HEK293 (cell line): Measurements from ENCODE around the gene RSRP1.

Source experiments
- CTCF ChIA-PET: fragments of 350-600 bp; formaldehyde crosslinking; extraction: SDS; loops from one replicate; lab custom pipeline; 2021; ENCODE audit warnings: antibody characterized with exemption; lab: Yijun Ruan, JAX
- POLR2A ChIA-PET: fragments of 300-600 bp; formaldehyde crosslinking; extraction: SDS; loops from one replicate; lab custom pipeline; 2020; ENCODE audit warnings: antibody characterized with exemption, inconsistent platforms; lab: Yijun Ruan, JAX
- H3K27ac ChIP-seq: fragments of 200-500 bp; sonication (Bioruptor generic); 2 replicates; pipeline ENCODE4 v1.5.1; 2014; ENCODE audit warnings: low read depth, low read length, control low read depth, inconsistent platforms; ENCODE audit errors: extremely low read depth
- H3K36me3 ChIP-seq, 2 experiments: fragments of 200-500 bp in 1 of 2; sonication (Bioruptor generic) in 1 of 2; 1 replicate in 1 of 2; 2 replicates in 1 of 2; pipeline ENCODE4 v1.5.1; 2014 to 2017; ENCODE audit warnings: inconsistent platforms in 2 of 2, low read length in 2 of 2; ENCODE audit not compliant: control insufficient read depth in 2 of 2, insufficient read depth in 1 of 2
- H3K4me1 ChIP-seq: fragments of 200-500 bp; sonication (Bioruptor generic); 2 replicates; pipeline ENCODE4 v1.5.1; 2014; ENCODE audit warnings: mild to moderate bottlenecking, low read length, inconsistent platforms; ENCODE audit not compliant: control insufficient read depth, insufficient read depth
- H3K4me3 ChIP-seq: 2 replicates; pipeline ENCODE4 v1.5.1; 2011; ENCODE audit warnings: low read depth, mild to moderate bottlenecking, control low read depth, low read length, moderate library complexity
- H3K9me3 ChIP-seq: fragments of 200-500 bp; sonication (Bioruptor generic); 2 replicates; pipeline ENCODE4 v1.5.1; 2014; ENCODE audit warnings: low read depth, low read length, inconsistent platforms; ENCODE audit not compliant: control insufficient read depth, insufficient read depth
- EGR2 ChIP-seq: fragments of 450-650 bp; formaldehyde crosslinking; IDR thresholded peaks from 2 replicates; pipeline ENCODE4 v1.5.1; 2016; ENCODE audit warnings: low read depth, missing biosample characterization, missing genetic modification characterization
- TCF7L2 ChIP-seq: IDR thresholded peaks from 2 replicates; pipeline ENCODE4 v1.6.1; 2011; ENCODE audit warnings: low read depth, mild to moderate bottlenecking, inconsistent platforms, low read length, moderate library complexity, borderline replicate concordance
- ZNF121 ChIP-seq: fragments of 450-650 bp; formaldehyde crosslinking; IDR thresholded peaks from 2 replicates; pipeline ENCODE4 v1.5.1; 2016; ENCODE audit warnings: missing biosample characterization, missing genetic modification characterization
- ZNF157 ChIP-seq: fragments of 450-650 bp; formaldehyde crosslinking; IDR thresholded peaks from 2 replicates; pipeline ENCODE4 v1.5.1; 2016; ENCODE audit warnings: missing biosample characterization, missing genetic modification characterization
- ZNF394 ChIP-seq: fragments of 450-650 bp; formaldehyde crosslinking; IDR thresholded peaks from 2 replicates; pipeline ENCODE4 v1.5.1; 2016; ENCODE audit warnings: missing biosample characterization, missing genetic modification characterization, mild to moderate bottlenecking, moderate library complexity, borderline replicate concordance
- ZNF560 ChIP-seq: fragments of 450-650 bp; formaldehyde crosslinking; IDR thresholded peaks from 2 replicates; pipeline ENCODE4 v1.5.1; 2017; ENCODE audit warnings: missing biosample characterization, missing genetic modification characterization, borderline replicate concordance
- ZNF561 ChIP-seq: fragments of 450-650 bp; IDR thresholded peaks from 2 replicates; pipeline ENCODE4 v1.5.1; 2018; ENCODE audit warnings: missing biosample characterization, missing genetic modification characterization, borderline replicate concordance
- ZNF585B ChIP-seq: fragments of 450-650 bp; formaldehyde crosslinking; IDR thresholded peaks from 2 replicates; pipeline ENCODE4 v1.5.1; 2016; ENCODE audit warnings: missing biosample characterization, missing genetic modification characterization
- ZNF596 ChIP-seq: fragments of 450-650 bp; IDR thresholded peaks from 2 replicates; pipeline ENCODE4 v1.5.0; 2018; ENCODE audit warnings: missing biosample characterization, mild to moderate bottlenecking, missing genetic modification characterization, moderate library complexity
- ZNF626 ChIP-seq: fragments of 450-650 bp; sonication (Bioruptor Pico); formaldehyde crosslinking; IDR thresholded peaks from 2 replicates; pipeline ENCODE4 v1.5.1; 2018; ENCODE audit warnings: missing biosample characterization, missing genetic modification characterization, inconsistent platforms
- ZNF768 ChIP-seq: fragments of 450-650 bp; formaldehyde crosslinking; IDR thresholded peaks from 2 replicates; pipeline ENCODE4 v1.5.1; 2018; ENCODE audit warnings: missing biosample characterization, mild to moderate bottlenecking, missing genetic modification characterization
- ZNF792 ChIP-seq: fragments of 450-650 bp; formaldehyde crosslinking; IDR thresholded peaks from 2 replicates; pipeline ENCODE4 v1.5.1; 2016; ENCODE audit warnings: missing biosample characterization, missing genetic modification characterization
- ZNF837 ChIP-seq: fragments of 450-650 bp; formaldehyde crosslinking; IDR thresholded peaks from 2 replicates; pipeline ENCODE4 v1.5.1; 2016; ENCODE audit warnings: missing biosample characterization, missing genetic modification characterization
- ZSCAN16 ChIP-seq: fragments of 450-650 bp; formaldehyde crosslinking; IDR thresholded peaks from 2 replicates; pipeline ENCODE4 v1.5.1; 2016; ENCODE audit warnings: missing biosample characterization, missing genetic modification characterization
- TF ChIP-seq, protein P1 (sequence below): fragments of 450-650 bp; formaldehyde crosslinking; IDR thresholded peaks from 2 replicates; pipeline ENCODE4 v1.5.1; 2016; ENCODE audit warnings: missing biosample characterization, missing genetic modification characterization
- TF ChIP-seq, protein P2 (sequence below): fragments of 450-650 bp; formaldehyde crosslinking; conservative IDR thresholded peaks from 2 replicates; pipeline ENCODE4 v1.5.1; 2016; ENCODE audit warnings: low read depth, missing biosample characterization, missing genetic modification characterization
- TF ChIP-seq, protein P3 (sequence below): fragments of 450-650 bp; formaldehyde crosslinking; IDR thresholded peaks from 2 replicates; pipeline ENCODE4 v1.5.1; 2016; ENCODE audit warnings: missing biosample characterization, missing genetic modification characterization, borderline replicate concordance

RSRP1 gene

DNA sequence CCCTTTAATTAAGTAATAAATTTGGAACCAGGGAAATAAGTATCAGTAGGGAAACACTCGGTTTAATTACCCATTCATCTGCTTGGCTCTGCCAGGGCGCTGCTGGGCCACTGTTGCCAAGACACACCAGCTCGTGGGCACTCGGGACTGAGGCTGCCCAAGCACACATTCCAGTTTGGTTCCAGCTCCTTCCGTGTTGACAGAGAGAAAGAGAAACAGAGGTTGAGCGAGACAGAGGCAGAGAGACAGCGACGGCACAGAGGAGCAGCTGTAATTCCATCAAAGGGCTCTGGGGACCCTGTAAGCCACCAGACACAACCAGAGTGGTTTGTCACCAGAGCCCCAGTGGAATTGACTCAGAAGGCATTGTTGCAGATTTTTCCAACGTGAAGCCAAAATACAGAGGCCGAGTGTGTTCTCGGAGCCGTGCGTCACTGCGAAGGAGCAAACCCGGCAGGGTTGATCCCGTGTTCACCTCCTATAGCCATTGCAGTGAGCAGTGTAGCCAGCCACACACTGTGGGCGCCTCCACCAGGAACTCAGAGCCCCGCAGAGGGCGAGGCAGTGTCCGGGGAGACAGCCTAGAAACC is 48.5 kb downstream of the RSRP1 start:
- ChIA-PET CTCF (interaction anchor here (0.8 kb wide), 1 partner anchor 180 kb away, joined by 3 read pairs; no protein-coding TSS in a partner anchor), POLR2A (no interaction called here)
- H3K4me3 ChIP-seq: no peak overlapping the region

DNA sequence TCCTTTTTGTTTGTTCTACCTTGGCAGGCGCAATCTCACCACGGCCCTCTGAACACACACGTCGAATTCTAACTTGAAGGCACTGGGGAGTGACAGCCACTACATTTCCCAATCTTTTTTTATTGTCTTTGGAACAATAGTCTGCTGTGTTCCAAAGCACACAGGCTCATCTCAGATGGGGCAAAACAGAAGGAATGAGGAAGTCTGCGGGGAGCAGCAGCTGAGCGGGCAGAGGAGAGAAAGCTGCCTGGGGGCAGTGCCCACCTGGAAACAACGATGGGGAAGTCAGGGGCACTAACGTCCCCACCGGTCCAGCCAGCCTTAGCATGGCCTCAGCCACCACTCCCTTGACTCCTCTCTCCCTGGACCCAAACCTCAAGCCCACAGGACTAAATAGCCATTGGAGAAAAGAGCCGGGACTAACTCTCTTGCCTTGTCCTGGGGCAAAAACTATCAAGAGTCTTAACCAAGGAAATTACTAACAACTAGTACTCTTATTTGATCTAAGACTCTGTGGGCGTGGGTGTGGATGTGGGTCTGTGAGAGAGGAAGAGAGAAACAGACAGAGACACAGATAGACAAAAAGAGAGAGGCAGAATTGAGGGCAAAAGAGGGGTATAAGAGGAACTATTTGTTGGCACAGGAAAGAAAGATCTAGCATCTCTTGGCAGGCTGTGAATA is 49.1 kb downstream of the RSRP1 start:
- H3K4me1 ChIP-seq: no peaks in the 10 kb centered on the region; the same call in 1 of the 2 replicates
- no peaks in the 10 kb centered on the region for H3K9me3 ChIP-seq
- H3K4me3 ChIP-seq: no peak overlapping the region
- H3K36me3 ChIP-seq: no peaks in the 10 kb centered on the region
- no peak overlapping the region for H3K27ac ChIP-seq
- CTCF ChIA-PET: no interaction called here
- POLR2A ChIA-PET: no interaction called here
- TF ChIP-seq TCF7L2: no peak
- 0 out of 2 replicates have a peak, but pooled peaks have one; percentile 12 for TF ChIP-seq EGR2
- TF ChIP-seq, all 188 proteins: peak for 1

More for the DNA sequence above, 48.5 kb downstream of the RSRP1 start:
- no peaks in the 10 kb centered on the region; the same call in 1 of the 2 replicates for H3K4me1 ChIP-seq
- TF ChIP-seq ZNF837 (tag by site-specific recombination) (no peak), ZNF121 (no peak), ZNF626 (tag by site-specific recombination) (no peak), ZNF596 (tag by site-specific recombination) (no peak), ZNF768 (tag by site-specific recombination) (no peak), ZNF792 (tag by site-specific recombination) (no peak), ZNF560 (tag by site-specific recombination) (no peak), ZNF585B (tag by site-specific recombination) (no peak), ZNF394 (tag by site-specific recombination) (no peak), ZSCAN16 (no peak), ZNF157 (tag by site-specific recombination) (no peak), ZNF561 (tag by site-specific recombination) (no peak)
- TF ChIP-seq, protein P1, sequence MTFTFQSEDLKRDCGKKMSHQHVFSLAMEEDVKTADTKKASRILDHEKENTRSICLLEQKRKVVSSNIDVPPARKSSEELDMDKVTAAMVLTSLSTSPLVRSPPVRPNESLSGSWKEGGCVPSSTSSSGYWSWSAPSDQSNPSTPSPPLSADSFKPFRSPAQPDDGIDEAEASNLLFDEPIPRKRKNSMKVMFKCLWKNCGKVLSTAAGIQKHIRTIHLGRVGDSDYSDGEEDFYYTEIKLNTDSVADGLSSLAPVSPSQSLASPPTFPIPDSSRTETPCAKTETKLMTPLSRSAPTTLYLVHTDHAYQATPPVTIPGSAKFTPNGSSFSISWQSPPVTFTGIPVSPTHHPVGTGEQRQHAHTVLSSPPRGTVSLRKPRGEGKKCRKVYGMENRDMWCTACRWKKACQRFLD (tag by site-specific recombination): no peak
- TF ChIP-seq, protein P2, sequence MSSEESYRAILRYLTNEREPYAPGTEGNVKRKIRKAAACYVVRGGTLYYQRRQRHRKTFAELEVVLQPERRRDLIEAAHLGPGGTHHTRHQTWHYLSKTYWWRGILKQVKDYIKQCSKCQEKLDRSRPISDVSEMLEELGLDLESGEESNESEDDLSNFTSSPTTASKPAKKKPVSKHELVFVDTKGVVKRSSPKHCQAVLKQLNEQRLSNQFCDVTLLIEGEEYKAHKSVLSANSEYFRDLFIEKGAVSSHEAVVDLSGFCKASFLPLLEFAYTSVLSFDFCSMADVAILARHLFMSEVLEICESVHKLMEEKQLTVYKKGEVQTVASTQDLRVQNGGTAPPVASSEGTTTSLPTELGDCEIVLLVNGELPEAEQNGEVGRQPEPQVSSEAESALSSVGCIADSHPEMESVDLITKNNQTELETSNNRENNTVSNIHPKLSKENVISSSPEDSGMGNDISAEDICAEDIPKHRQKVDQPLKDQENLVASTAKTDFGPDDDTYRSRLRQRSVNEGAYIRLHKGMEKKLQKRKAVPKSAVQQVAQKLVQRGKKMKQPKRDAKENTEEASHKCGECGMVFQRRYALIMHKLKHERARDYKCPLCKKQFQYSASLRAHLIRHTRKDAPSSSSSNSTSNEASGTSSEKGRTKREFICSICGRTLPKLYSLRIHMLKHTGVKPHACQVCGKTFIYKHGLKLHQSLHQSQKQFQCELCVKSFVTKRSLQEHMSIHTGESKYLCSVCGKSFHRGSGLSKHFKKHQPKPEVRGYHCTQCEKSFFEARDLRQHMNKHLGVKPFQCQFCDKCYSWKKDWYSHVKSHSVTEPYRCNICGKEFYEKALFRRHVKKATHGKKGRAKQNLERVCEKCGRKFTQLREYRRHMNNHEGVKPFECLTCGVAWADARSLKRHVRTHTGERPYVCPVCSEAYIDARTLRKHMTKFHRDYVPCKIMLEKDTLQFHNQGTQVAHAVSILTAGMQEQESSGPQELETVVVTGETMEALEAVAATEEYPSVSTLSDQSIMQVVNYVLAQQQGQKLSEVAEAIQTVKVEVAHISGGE: no peak
- TF ChIP-seq, protein P3, sequence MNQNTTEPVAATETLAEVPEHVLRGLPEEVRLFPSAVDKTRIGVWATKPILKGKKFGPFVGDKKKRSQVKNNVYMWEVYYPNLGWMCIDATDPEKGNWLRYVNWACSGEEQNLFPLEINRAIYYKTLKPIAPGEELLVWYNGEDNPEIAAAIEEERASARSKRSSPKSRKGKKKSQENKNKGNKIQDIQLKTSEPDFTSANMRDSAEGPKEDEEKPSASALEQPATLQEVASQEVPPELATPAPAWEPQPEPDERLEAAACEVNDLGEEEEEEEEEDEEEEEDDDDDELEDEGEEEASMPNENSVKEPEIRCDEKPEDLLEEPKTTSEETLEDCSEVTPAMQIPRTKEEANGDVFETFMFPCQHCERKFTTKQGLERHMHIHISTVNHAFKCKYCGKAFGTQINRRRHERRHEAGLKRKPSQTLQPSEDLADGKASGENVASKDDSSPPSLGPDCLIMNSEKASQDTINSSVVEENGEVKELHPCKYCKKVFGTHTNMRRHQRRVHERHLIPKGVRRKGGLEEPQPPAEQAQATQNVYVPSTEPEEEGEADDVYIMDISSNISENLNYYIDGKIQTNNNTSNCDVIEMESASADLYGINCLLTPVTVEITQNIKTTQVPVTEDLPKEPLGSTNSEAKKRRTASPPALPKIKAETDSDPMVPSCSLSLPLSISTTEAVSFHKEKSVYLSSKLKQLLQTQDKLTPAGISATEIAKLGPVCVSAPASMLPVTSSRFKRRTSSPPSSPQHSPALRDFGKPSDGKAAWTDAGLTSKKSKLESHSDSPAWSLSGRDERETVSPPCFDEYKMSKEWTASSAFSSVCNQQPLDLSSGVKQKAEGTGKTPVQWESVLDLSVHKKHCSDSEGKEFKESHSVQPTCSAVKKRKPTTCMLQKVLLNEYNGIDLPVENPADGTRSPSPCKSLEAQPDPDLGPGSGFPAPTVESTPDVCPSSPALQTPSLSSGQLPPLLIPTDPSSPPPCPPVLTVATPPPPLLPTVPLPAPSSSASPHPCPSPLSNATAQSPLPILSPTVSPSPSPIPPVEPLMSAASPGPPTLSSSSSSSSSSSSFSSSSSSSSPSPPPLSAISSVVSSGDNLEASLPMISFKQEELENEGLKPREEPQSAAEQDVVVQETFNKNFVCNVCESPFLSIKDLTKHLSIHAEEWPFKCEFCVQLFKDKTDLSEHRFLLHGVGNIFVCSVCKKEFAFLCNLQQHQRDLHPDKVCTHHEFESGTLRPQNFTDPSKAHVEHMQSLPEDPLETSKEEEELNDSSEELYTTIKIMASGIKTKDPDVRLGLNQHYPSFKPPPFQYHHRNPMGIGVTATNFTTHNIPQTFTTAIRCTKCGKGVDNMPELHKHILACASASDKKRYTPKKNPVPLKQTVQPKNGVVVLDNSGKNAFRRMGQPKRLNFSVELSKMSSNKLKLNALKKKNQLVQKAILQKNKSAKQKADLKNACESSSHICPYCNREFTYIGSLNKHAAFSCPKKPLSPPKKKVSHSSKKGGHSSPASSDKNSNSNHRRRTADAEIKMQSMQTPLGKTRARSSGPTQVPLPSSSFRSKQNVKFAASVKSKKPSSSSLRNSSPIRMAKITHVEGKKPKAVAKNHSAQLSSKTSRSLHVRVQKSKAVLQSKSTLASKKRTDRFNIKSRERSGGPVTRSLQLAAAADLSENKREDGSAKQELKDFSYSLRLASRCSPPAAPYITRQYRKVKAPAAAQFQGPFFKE (tag by site-specific recombination): no peak
- TF ChIP-seq, all 188 proteins: peak for 0
- H3K9me3 ChIP-seq: no peaks in the 10 kb centered on the region
- H3K36me3 ChIP-seq: no peaks in the 10 kb centered on the region
- H3K27ac ChIP-seq: no peak overlapping the region
